Activated CD8-positive, alpha-beta memory T cell treated with anti-CD3 and anti-CD28 coated beads, Interleukin-2, amount 50 U/mL, for 1 hour (primary cell): ENCODE measurements around the gene RNU5B-1.

Experiments used
- DNase-seq: peaks from one replicate; pipeline ENCODE4 v3.0.0-alpha.2; 2020; ENCODE audit errors: extremely low read depth

The RNU5B-1 gene

DNA sequence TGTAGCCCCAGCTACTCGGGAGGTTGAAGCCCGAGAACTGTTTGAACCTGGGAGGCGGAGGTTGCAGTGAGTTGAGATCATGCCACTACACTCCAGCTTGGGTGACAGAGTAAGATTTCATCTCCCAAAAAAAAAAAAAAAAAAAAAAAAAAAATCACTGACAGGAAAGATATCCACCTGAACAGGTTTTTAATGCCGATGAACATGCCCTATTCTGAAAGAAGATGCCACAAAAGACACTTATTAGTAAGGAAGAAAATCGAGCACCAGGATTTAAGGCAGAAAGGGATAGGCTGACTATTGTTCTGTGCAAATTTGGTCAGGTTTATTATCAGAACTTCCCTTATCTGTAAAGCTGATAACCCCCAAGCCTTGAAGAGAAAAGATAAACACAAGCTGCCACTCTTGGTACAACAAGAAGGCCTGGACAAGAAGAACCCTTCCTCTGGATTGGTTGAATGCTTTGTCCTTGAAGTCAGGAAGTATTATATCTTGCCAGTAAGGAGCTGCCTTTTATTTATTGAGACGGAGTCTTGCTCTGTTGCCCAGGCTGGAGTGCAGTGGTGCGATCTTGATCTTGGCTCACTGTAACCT, 15.1 kb upstream of the RNU5B-1 start:
- no peak for DNase-seq

DNA sequence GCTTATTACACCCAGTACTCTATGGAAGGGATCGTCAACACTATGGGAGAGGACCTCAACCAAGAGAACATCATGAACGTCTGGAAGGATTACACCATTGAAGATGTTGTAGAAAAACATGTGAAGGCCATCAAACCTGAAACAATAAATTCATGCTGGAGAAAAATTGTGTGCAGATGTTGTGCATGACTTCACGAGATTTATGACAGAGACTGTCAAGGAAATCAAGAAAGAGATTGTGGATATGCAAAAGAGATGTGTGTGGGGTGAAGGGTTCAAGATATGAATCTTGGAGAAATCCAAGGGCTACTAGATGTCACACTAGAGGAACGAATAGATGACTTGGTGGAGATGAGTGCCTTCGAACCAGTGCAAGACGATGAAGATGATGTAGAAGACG, 14.2 kb upstream of the RNU5B-1 start:
- DNase-seq = no peak

DNA sequence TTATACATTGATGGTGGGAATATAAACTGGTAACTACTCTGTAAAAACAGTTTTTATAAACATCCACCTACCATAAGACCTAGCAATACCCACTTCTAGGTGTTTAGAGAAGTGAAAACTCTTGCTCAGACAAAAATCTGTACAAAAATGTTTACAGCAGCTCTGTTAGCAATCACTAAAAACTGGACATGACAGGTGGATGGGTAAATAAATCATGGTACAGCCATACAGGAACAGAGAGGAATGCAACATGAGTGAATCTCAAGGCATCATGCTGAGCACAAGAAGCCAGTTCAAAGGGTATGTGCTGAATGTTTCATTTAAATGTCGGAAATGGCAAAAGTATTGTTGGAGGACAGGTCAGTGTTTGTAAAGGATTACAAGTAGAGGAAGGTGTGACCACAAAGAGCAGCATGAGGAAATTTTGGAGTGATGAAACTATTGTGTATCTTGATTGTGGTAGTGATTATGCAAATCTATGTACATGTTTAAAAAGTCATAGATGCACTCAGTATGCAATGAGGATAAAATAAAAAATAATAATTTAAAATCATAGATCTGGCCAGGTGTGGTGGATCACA, 11.4 kb upstream of the RNU5B-1 start:
- DNase-seq = no peak

DNA sequence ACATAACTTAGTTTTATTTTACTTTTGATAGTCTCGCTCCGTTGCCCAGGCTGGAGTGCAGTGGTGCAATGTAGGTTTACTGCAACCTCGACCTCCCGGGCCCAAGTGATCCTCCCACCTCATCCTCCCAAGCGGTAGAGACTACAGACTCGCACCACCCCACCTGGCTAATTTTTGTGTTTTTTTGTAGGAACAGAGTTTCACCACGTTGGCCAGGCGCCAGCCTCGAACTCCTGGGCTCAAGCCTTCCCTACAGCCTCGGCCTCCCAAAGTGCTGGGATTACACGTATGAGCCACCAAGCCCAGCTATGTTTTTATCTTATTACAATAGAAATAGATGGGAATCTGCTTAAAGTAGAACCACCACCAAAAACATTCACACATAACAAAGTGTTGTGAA, 5.7 kb upstream of the RNU5B-1 start:
- DNase-seq = no peak

DNA sequence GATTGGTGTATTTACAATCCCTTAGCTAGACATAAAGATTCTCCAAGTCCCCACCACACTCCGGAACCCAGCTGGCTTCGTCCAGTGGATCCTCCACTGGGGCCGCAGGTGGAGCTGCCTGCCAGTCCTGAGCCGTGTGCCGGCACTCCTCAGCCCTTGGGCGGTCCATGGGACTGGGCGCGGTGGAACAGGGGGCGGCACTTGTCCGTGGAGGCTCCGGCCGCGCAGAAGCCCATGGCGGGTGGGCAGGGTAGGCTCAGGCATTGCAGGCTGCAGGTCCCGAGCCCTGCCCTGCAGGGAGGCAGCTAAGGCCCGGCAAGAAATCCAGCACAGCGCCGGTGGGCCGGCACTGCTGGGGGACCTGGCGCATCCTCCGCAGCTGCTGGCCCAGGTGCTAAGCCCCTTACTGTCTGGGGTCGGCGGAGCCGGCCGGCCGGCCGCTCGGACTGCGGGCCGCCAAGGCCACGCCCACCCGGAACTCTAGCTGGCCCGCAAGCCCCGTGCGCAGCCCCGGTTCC, 3.5 kb upstream of the RNU5B-1 start:
- no peak for DNase-seq

DNA sequence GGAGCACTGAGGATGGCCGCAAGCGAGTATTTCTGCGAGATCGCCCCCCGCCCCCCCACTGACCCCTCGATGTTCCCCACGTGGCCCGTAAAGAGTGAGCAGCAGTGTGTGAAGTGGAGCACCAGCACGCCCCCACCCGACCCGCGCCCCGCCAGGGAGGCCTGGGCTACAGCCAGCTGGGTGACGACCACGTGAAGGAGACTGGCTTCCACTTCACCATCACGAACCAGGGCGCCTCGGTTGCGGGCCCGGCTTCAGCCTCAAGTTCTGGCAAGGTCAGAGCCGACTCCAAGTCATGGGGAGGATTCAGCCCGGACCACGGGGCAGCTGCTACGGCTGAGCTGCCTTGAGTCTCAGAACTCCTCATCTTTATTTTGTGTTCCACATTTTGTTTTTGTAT, 2.4 kb upstream of the RNU5B-1 start:
- DNase-seq = no peak

DNA sequence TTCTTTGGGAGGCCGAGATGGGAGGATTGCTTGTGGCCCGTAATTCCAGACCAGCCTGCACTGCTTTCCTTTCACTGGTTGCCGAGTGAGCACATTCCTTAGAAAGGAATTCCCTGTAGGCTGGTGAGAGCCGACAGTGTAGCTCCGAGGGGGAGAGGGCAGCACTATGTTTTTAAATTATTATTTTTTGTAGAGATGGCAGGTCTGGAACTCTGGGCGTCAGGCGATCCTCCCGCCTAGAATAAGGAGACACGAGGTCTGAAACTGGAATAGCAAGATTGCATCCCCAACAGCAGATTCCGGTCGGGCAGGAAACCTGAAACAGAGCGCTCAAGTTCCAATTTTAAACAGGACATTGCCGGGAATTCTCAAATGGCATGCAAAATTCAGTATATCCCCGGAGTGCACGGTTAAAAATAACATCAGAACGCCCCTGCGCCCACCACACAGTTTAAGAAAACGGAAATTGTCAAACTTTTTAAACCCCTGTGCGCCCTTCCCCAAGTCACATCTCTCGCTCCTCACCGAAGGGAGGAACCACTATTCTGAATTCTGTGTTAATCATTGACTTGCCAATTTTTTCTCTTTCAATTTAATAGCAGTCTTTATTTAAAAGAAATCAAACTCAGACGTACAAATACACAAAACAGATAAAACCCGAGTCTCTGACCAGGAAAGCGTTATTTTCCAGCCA, 643 bp upstream of the RNU5B-1 start:
- no peak for DNase-seq

DNA sequence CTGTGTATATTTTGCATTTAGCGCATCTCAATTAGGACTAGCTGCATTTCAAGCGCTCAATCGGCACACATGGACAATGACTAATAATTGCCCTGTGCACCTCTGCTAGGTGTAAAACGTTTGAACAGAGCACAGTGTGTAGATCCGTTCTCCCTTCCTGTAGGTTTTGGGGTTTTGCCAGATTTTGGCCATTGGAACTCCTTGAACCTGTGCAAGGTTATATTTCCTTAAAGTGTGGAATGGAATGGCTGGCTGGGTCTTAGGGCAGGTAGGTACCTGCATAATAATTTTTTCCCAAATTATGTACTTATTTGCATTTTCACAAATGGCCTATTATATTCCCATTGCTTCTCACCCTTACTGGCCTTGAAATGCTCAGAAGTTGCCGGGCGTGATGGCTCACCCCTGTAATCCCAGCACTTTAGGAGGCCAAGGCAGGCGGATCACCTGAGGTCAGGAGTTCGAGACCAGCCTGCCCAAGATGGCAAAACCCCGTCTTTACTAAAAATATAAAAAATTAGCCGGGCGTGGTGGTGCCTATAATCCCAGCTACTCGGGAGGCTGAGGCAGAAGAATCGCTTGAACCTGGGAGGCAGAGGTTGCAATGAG, 777 bp downstream of the RNU5B-1 start:
- DNase-seq = no peak

DNA sequence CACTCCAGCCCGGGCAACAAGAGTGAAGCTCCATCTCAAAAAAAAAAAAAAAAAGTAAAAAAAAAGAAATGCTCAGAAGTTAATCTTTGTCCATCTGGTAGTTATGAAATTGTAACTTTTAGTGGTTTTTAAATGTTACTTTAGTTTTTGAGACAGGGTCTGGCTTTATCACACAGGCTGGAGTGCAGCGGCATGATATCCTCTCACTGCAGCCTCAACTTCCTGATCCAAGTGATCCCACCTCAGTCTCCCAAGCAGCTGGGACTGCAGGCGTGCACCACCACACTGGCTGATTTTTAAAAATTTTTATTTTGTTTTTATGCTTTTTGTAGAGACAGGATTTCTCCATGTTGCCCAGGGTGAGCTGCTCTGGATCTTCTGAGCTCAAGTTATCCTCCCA, 1.3 kb downstream of the RNU5B-1 start:
- DNase-seq = no peak

DNA sequence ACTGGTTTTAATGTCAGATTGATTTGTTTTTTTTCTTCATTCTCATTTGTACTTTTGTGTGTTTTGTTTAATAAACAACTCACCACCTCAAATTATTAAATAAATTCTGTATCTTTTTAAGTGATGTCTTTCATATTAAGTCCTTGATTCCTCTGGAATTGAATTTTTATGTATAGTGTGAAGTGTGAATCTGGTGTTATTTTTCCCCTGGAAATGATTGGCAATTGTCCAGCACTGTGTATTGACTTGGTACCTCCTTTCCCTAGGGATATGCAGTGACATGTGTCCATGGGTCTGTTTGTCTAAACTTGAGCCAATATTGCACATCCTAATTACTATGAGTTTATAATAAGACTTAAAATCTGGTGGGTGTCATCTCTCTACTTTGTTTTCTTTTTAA, 2.1 kb downstream of the RNU5B-1 start:
- no peak for DNase-seq

DNA sequence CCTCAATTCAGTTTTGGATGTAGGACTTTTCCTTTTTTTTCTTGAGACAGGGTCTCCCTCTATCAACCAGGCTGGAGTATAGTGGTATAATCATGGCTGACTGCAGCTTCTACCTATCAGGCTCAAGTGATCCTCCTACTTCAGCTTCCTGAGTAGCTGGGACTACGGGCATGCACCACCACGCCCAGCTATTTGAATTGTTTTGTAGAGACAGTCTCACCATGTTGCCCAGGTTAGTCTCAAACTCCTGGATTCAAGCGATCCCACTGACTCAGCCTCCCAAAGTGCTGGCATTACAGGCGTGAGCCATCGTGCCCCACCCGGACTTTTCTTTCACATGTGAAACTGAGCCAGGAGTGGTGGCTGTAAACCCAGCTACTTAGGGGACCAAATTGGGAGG, 3.5 kb downstream of the RNU5B-1 start:
- no peak for DNase-seq

DNA sequence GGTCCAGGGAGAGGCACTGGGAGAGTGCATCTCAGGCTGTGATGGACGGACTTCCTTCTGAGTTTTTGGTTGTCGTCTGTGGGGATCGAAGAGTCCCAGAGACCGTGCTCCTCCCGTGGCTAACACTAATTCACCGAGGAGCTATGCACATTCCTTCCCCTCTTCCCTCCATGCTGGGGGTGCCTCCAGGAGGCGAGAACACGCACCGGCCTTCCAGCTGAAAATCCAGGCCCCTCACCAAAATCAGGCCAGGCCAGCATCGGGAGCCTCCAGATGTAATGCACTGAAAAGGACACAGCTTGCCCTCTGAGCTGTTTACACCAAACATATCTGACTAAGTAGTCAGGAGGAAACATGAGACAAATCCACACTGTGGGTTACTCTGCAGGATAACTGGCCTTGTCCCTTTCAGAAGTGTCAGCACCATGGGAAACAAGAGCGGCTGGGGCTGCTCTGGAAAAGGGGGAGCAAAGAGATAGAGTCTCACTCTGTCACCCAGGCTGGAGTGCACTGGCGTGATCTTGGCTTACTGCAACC, 5.5 kb downstream of the RNU5B-1 start:
- no peak for DNase-seq

DNA sequence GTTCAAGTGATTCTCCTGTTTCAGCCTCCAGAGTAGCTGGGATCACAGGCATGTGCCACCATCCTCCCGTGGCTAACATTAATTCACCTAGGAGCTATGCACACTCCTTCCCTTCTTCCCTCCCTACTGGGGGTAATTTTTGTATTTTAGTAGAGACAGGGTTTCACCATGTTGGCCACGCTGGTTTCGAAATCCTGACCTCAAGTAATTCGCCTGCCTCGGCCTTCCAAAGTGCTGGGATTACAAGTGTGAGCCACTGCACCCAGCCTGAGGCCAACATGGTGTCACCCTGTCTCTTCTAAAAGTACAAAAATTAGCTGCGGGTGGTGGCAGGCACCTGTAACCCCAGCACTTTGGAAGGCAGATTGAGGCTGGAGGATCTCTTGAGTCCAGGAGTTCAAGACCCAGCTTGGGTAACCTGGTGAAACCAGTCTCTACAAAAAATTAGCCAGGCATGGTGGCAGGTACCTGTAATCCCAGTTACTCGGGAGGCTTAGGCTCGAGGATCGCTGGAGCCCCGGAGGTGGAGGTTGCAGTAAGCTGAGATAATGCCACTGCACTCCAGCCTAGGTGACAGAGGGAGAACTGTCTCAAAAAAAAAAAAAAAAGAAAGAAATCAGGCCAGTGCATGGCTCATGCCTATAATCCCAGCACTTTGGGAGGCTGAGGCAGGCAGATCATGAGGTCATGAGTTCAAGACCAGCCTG, 6.1 kb downstream of the RNU5B-1 start:
- DNase-seq = no peak

DNA sequence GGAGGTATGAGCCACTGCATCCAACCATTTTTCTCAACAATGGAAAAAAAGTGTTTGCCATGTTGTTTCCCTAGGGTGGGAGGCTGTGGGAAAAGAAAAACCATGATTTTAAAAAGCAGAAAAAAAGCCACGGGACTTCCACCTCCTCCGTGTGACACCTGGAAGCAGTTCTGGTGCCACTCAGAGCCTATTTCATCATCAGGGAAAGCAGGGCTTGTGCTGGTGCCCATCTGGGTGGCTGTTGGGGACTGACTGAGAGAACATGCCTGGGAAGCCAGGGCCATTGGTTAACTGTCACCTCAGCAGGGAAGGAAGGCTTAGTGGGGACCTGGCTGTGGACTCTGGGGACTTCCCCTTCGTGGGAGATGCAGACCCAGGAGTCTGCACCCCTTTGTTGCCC, 7.3 kb downstream of the RNU5B-1 start:
- no peak for DNase-seq

DNA sequence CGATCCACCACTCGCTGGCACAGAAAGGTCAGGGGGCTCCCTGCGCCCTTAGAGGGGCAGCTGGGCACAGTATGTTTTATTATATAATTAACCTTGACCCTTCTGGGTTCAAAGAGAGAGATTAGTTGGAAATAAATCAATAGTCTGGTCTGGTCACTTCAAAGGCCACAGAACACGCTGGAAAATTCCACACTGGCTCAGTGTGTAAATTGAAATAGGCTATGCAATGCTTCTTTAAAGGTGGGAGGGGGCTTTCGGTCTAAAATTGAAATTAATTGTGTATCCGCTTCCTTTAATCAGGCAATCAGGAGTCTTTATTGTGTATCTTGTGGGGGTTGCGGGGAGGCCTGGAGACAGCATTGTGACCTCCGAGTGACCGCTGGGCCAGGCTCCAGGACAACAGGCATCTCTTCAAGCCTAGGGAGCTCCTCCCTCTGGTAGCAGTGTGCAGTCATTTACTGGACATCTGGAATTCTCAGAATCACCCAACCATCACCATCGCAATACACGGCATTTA, 8.0 kb downstream of the RNU5B-1 start:
- no peak for DNase-seq

DNA sequence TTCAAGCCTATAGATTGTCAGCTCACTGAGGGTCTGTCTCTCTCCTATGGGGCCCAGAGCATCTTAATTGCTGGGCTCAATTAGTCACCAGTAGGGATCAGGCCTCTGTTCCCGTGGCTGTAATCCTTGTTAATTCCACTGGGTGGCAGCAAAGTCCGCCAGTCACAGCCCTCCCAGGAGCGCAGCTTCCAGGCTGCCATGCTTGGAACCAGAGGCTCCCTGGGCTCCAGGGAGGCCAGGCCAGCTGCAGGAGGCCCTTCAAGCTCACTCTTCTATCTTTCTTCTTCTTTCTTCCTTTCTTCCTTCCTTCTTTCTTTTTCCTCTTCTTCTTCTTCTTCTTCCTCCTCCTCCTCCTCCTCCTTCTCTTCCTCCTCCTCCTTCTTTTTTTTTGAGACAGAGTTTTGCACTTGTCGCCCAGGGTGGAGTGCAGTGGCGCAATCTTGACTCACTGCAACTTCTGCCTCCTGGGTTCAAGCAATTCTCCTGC, 14.4 kb downstream of the RNU5B-1 start:
- DNase-seq = no peak

DNA sequence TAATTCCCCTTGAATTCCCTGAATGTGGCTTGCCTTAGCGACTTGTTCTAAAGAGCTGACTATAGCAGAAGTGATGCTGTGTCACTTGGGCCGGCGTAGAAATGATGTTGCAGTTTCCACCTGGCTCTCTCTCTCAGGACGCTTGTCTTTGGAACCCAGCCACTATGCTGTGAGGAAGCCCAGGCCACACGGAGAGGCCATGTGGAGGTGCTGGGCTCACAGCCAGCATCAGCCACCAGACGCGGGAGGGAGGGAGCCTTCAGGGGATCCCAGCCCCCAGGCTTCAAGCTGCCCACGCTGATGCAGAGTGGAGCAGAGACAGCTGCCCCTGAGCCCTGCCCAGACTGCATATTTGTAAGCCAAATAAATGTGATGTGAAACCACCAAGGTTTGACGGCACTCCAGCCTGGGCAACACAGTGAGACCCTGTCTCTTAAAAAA, 18.6 kb downstream of the RNU5B-1 start:
- no peak for DNase-seq

DNA sequence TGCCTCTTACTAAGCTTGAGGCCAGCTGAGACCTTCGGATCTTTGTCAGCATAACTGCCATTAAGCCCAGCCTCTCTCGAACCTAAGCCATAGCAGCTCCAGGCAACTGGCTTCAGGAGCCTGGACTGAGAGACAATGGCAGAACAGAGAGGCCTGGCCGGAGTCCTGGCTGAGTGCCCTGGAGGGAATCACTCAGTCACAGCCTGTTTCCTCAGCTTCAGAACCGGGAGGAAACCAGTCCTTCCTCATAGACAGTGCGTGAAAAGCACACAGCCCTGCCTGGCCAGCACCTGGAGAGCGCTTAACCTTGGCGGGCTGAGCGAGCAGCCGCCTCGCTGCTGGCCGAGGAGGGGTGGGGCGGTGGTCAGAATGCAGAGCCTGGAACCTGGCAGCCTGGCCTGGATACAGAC, 21.6 kb downstream of the RNU5B-1 start:
- DNase-seq = no peak

DNA sequence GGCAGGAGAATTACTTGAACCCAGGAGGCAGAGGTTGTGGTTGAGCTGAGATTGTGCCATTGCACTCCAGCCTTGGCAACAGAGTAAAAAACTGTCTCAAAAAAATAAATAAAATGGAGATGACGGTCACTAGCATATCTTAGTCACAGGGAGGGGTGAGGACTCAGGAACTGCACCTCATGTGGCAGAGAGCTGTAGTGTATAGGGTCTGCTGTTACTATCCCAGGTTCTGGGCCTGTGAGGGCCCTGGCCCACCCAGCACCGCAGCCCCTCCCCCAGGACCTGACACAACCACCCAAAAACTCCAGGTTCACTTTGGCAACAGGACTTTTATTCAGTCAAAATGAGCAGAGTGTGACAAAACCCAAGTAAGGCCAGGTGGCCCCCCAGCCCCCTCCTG, 22.3 kb downstream of the RNU5B-1 start:
- DNase-seq = no peak

DNA sequence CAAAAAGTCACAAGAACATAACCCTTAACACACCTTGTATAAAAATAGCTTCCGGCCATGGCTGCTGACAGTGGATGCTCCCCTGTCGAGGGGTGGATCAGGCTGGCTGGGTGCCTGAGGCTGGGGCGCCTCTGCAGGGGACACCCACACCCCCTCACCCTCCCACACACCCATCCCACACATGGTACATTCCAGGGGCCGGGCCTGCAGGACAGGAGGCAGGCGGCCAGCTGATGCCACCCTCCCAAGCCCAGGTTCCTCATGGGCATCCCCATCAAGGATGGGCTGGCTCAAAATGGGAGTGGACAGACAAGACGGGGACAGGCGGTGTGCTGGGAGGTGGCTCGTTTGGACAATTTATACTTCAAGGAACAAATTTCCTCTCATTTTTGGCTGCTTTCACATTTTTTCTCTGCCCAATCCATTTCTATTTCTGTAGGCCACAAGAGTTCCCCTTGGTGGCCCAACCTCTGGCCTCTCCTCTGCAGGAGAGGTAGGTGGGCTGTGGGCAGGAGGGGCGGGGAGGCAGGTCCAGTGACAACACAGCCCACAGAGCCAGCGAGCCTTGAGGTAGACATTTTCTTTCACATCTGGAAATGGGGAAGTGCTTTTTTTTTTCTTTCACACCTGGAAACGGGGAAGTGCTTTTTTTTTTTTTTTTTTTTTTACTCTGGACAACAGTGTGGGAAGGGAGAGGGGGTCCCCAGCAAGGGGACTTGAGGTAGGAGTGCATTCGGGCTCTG, 23.3 kb downstream of the RNU5B-1 start:
- no peak for DNase-seq
